ENCODE measurements around the gene FNDC3B. TPM values are rescaled to one million over a fixed set of nuclear protein-coding genes. Genes with fewer than 3 reads are reported as not detected.

Gene FNDC3B
- total and polyA plus RNA-seq, 4 donors, result 23.3 to 74.2 (median 32.9) TPM

- H3K4me1 ChIP-seq (ENCODE audit: control insufficient read depth in 4 of 4, insufficient read depth in 4 of 4, low read length in 3 of 4), result peaks cover 0 to 4% (median 2%) of the 10 kb centered on the region in 4 donors
- no peaks in the 10 kb centered on the region for H3K9me3 ChIP-seq (ENCODE audit: control insufficient read depth in 4 of 4, low read length in 3 of 4)
- no peak overlapping the region for H3K27ac ChIP-seq (ENCODE audit: low read depth in 1 of 2, low read length in 2 of 2)
- WGBS, result 75% methylated on average over 2 of the region's 2 CpGs
- no peaks in the 10 kb centered on the region for H3K36me3 ChIP-seq (ENCODE audit: control insufficient read depth in 4 of 4, insufficient read depth in 3 of 4, low read depth in 1 of 4, low read length in 3 of 4)
- no peak for TF ChIP-seq CTCF (IDR thresholded peaks at IDR 0.05; ENCODE audit: low read depth, low read length, missing input control)
- no peak for TF ChIP-seq ZBTB33 (IDR thresholded peaks at IDR 0.05)
- no peak for TF ChIP-seq RAD21 (IDR thresholded peaks at IDR 0.05)
- no peak for TF ChIP-seq HNF4G (IDR thresholded peaks at IDR 0.05)
- TF ChIP-seq GABPA (IDR thresholded peaks at IDR 0.05 in 1 of 2, conservative IDR thresholded peaks at IDR 0.05 in 1 of 2), result no peak
- no peak for TF ChIP-seq REST (IDR thresholded peaks at IDR 0.05)
- TF ChIP-seq SP1 (IDR thresholded peaks at IDR 0.05), result no peak
- TF ChIP-seq FOXA1 (IDR thresholded peaks at IDR 0.05), result no peak
- TF ChIP-seq EGR1 (IDR thresholded peaks at IDR 0.05; ENCODE audit: low read depth in 2 of 2), result no peak
- TF ChIP-seq MAX (IDR thresholded peaks at IDR 0.05), result no peak
- no peak for TF ChIP-seq YY1 (IDR thresholded peaks at IDR 0.05)
- TF ChIP-seq TAF1 (conservative IDR thresholded peaks at IDR 0.05), result no peak
- no peak for TF ChIP-seq RXRA (IDR thresholded peaks at IDR 0.05)
- TF ChIP-seq NR2F2 (IDR thresholded peaks at IDR 0.05), result no peak
- DNase-seq (ENCODE audit: low spot score), result no peak
- no peak overlapping the region for H3K9ac ChIP-seq (ENCODE audit: low read depth in 1 of 2, low read length in 2 of 2)
- H3K27me3 ChIP-seq (ENCODE audit: control insufficient read depth in 4 of 4, insufficient read depth in 4 of 4, low read length in 3 of 4), result no peaks in the 10 kb centered on the region
- H3K4me3 ChIP-seq (ENCODE audit: low read depth in 1 of 3, low read length in 3 of 3), result no peak overlapping the region
Measured at GRCh38 chr3:172185907-172186306, 146.5 kb downstream of the FNDC3B start.

- no peaks in the 10 kb centered on the region for H3K27me3 ChIP-seq (ENCODE audit: control insufficient read depth in 4 of 4, insufficient read depth in 4 of 4, low read length in 3 of 4)
- no peaks in the 10 kb centered on the region for H3K36me3 ChIP-seq (ENCODE audit: control insufficient read depth in 4 of 4, insufficient read depth in 3 of 4, low read depth in 1 of 4, low read length in 3 of 4)
- 96% methylated on average over 4 of the region's 4 CpGs for WGBS
- no peak overlapping the region for H3K4me3 ChIP-seq (ENCODE audit: low read depth in 1 of 3, low read length in 3 of 3)
- no peak overlapping the region for H3K9ac ChIP-seq (ENCODE audit: low read depth in 1 of 2, low read length in 2 of 2)
- no peaks in the 10 kb centered on the region for H3K9me3 ChIP-seq (ENCODE audit: control insufficient read depth in 4 of 4, low read length in 3 of 4)
- peaks cover under 1 to 8% (median 5%) of the 10 kb centered on the region in 4 donors for H3K4me1 ChIP-seq (ENCODE audit: control insufficient read depth in 4 of 4, insufficient read depth in 4 of 4, low read length in 3 of 4)
- DNase-seq (ENCODE audit: low spot score), result no peak
- TF ChIP-seq FOXA2 (IDR thresholded peaks at IDR 0.05), result no peak
- no peak for TF ChIP-seq EGR1 (IDR thresholded peaks at IDR 0.05; ENCODE audit: low read depth in 2 of 2)
- no peak for TF ChIP-seq JUND (IDR thresholded peaks at IDR 0.05)
- TF ChIP-seq ZBTB33 (IDR thresholded peaks at IDR 0.05), result no peak
- TF ChIP-seq YY1 (IDR thresholded peaks at IDR 0.05), result no peak
- no peak for TF ChIP-seq TAF1 (conservative IDR thresholded peaks at IDR 0.05)
- no peak for TF ChIP-seq REST (IDR thresholded peaks at IDR 0.05)
- no peak for TF ChIP-seq HNF4G (IDR thresholded peaks at IDR 0.05)
- no peak for TF ChIP-seq SP1 (IDR thresholded peaks at IDR 0.05)
- no peak overlapping the region for H3K27ac ChIP-seq (ENCODE audit: low read depth in 1 of 2, low read length in 2 of 2)
Measured at GRCh38 chr3:172186607-172187006, 147.2 kb downstream of the FNDC3B start.

All from liver (tissue), 9 donors.